ENCODE results near the gene MCTP1.

MCTP1 gene

GRCh38 chr5:95284572-95285408 lies at the start of gene MCTP1:
Gene MCTP1, minus strand, starts transcription at chr5:95285094.
- no peak for DNase-seq (ENCODE audit: low read depth)

- no peak for DNase-seq (ENCODE audit: low read depth)
These were observed 47.3 kb upstream of the MCTP1 start for GRCh38 chr5:95332158-95332557.

GRCh38 chr5:95331358-95331757 lies 46.5 kb upstream of the MCTP1 start:
- no peak for DNase-seq (ENCODE audit: low read depth)

- DNase-seq (ENCODE audit: low read depth), result no peak
These were observed 42.3 kb upstream of the MCTP1 start for GRCh38 chr5:95327211-95327610.

GRCh38 chr5:95317687-95318086 lies 32.8 kb upstream of the MCTP1 start:
- DNase-seq (ENCODE audit: low read depth), result no peak

GRCh38 chr5:95317085-95317484 lies 32.2 kb upstream of the MCTP1 start:
- no peak for DNase-seq (ENCODE audit: low read depth)

GRCh38 chr5:95304711-95305110 lies 19.8 kb upstream of the MCTP1 start:
- no peak for DNase-seq (ENCODE audit: low read depth)

- no peak for DNase-seq (ENCODE audit: low read depth)
These were observed 13.8 kb upstream of the MCTP1 start for GRCh38 chr5:95298651-95299050.

- no peak for DNase-seq (ENCODE audit: low read depth)
These were observed 11.4 kb upstream of the MCTP1 start for GRCh38 chr5:95296291-95296690.

- no peak for DNase-seq (ENCODE audit: low read depth)
These were observed 488 bp upstream of the MCTP1 start for GRCh38 chr5:95285409-95285755.

GRCh38 chr5:95283761-95284571 lies 928 bp downstream of the MCTP1 start:
- DNase-seq (ENCODE audit: low read depth), result no peak

- no peak for DNase-seq (ENCODE audit: low read depth)
These were observed 1.8 kb downstream of the MCTP1 start for GRCh38 chr5:95283022-95283615.

- DNase-seq (ENCODE audit: low read depth), result no peak
These were observed 3.7 kb downstream of the MCTP1 start for GRCh38 chr5:95281226-95281625.

- DNase-seq (ENCODE audit: low read depth), result no peak
These were observed 4.3 kb downstream of the MCTP1 start for GRCh38 chr5:95280401-95281095.

- DNase-seq (ENCODE audit: low read depth), result no peak
These were observed 10.9 kb downstream of the MCTP1 start for GRCh38 chr5:95274011-95274410.

GRCh38 chr5:95272316-95272929 lies 12.5 kb downstream of the MCTP1 start:
- no peak for DNase-seq (ENCODE audit: low read depth)

- DNase-seq (ENCODE audit: low read depth), result no peak
These were observed 21.8 kb downstream of the MCTP1 start for GRCh38 chr5:95262933-95263660.

- no peak for DNase-seq (ENCODE audit: low read depth)
These were observed 23.3 kb downstream of the MCTP1 start for GRCh38 chr5:95261437-95262175.

- DNase-seq (ENCODE audit: low read depth), result no peak
These were observed 27.9 kb downstream of the MCTP1 start for GRCh38 chr5:95256991-95257390.

GRCh38 chr5:95256446-95256845 lies 28.4 kb downstream of the MCTP1 start:
- DNase-seq (ENCODE audit: low read depth), result no peak
